HCT116 (cell line): ENCODE data around the gene CCND2. TPM values are rescaled to one million over a fixed set of nuclear protein-coding genes. Genes with fewer than 3 reads are reported as not detected.

Experiments
- ATAC-seq: fragments of 200-7000 bp; cut with Tn5 transposase; 2 replicates; pipeline ENCODE4 v1.9.1; 2020; ENCODE audit warnings: mild to moderate bottlenecking, moderate library complexity
- BruUV-seq: library from RNA; stranded (reverse); fragments of 400-500 nt; replicated peaks from 2 replicates; lab custom pipeline; 2021; lab: Mats Ljungman, UMichigan
- CTCF ChIA-PET: fragments of 300-600 bp; sonication (Branson Sonifier 250); formaldehyde crosslinking; loops from one replicate; lab custom pipeline; 2021; ENCODE audit warnings: antibody characterized with exemption; lab: Charles Lee
- POLR2A ChIA-PET: fragments of 300-600, 350-600 bp; sonication (Branson Sonifier 250); formaldehyde crosslinking; loops from one replicate; lab custom pipeline; 2021; ENCODE audit warnings: antibody characterized with exemption; lab: Charles Lee
- RAD21 ChIA-PET, 2 experiments: fragments of 300-600 bp; sonication (Branson Sonifier 250); formaldehyde crosslinking; loops; one replicate each; lab custom pipeline; 2023; ENCODE audit warnings: low total read pairs in 2 of 2; ENCODE audit not compliant: uncharacterized antibody in 2 of 2, unreplicated experiment in 2 of 2, low non-redundant PET in 1 of 2; lab: Charles Lee
- DNase-seq: peaks from one replicate; pipeline ENCODE4 v3.0.0-alpha.2; 2010; ENCODE audit warnings: low read depth, low spot score
- H2AFZ ChIP-seq: fragments of 200-600 bp; shearing (Covaris generic), sonication (generic); 2 replicates; pipeline ENCODE4 v1.6.1; 2017; ENCODE audit warnings: low read depth, mixed run types, mixed read lengths, antibody characterized with exemption, low read length; ENCODE audit not compliant: poor library complexity, severe bottlenecking
- H3K27ac ChIP-seq: 2 replicates; pipeline ENCODE4 v1.5.1; 2012; ENCODE audit warnings: low read depth, low read length
- H3K27me3 ChIP-seq: fragments of 200-600 bp; sonication (generic); 2 replicates; pipeline ENCODE4 v1.6.1; 2016; ENCODE audit warnings: mixed run types, low read length, mixed read lengths; ENCODE audit not compliant: insufficient read depth
- H3K36me3 ChIP-seq, 2 experiments: fragments of 200-500 bp in 1 of 2; fragments of 200-600 bp in 1 of 2; sonication (Bioruptor generic) in 1 of 2; sonication (generic) in 1 of 2; 2 replicates each; pipeline versions ENCODE4 v1.5.1 to v1.6.1; 2014 to 2016; ENCODE audit warnings: low read length in 2 of 2, inconsistent platforms in 1 of 2, mixed read lengths in 1 of 2, mixed run types in 1 of 2; ENCODE audit not compliant: insufficient read depth in 2 of 2, control insufficient read depth in 1 of 2
- H3K4me1 ChIP-seq, 2 experiments: fragments of 200-600 bp in 1 of 2; sonication (generic) in 1 of 2; 2 replicates each; pipeline versions ENCODE4 v1.5.1 to v1.6.1; 2012 to 2017; ENCODE audit warnings: low read length in 2 of 2, inconsistent platforms in 1 of 2, mild to moderate bottlenecking in 1 of 2, mixed read lengths in 1 of 2, mixed run types in 1 of 2, moderate library complexity in 1 of 2; ENCODE audit not compliant: insufficient read depth in 2 of 2, control insufficient read depth in 1 of 2
- H3K4me2 ChIP-seq: fragments of 200-600 bp; sonication (generic); 2 replicates; pipeline ENCODE4 v1.6.1; 2017; ENCODE audit warnings: mixed run types, low read length, mixed read lengths
- H3K4me3 ChIP-seq, 2 experiments: fragments of 200-600 bp in 1 of 2; sonication (generic) in 1 of 2; replicated peaks in 1 of 2; 2 replicates each; pipeline ENCODE4 v1.5.1; 2011 to 2016; ENCODE audit warnings: low read length in 2 of 2, control low read depth in 1 of 2, low read depth in 1 of 2, mild to moderate bottlenecking in 1 of 2, mixed read lengths in 1 of 2, mixed run types in 1 of 2
- H3K79me2 ChIP-seq: fragments of 200-600 bp; sonication (generic); 2 replicates; pipeline ENCODE4 v1.6.1; 2017; ENCODE audit warnings: mild to moderate bottlenecking, mixed run types, low read length, moderate library complexity, mixed read lengths; ENCODE audit not compliant: insufficient read depth
- H3K9ac ChIP-seq: fragments of 200-600 bp; sonication (generic); 2 replicates; pipeline ENCODE4 v1.6.1; 2016; ENCODE audit warnings: low read length, mixed read lengths
- H3K9me2 ChIP-seq: fragments of 200-600 bp; sonication (generic), shearing (Covaris generic); 2 replicates; pipeline ENCODE4 v1.6.1; 2017; ENCODE audit warnings: mixed run types, mild to moderate bottlenecking, moderate library complexity; ENCODE audit not compliant: insufficient read depth
- H3K9me3 ChIP-seq, 2 experiments: fragments of 200-500 bp in 1 of 2; fragments of 200-600 bp in 1 of 2; sonication (Bioruptor generic) in 1 of 2; sonication (generic) in 1 of 2; 2 replicates each; pipeline ENCODE4 v1.6.1; 2014 to 2017; ENCODE audit warnings: low read length in 2 of 2, mixed read lengths in 2 of 2, inconsistent platforms in 1 of 2, low read depth in 1 of 2, mild to moderate bottlenecking in 1 of 2, mixed run types in 1 of 2, moderate library complexity in 1 of 2; ENCODE audit not compliant: control insufficient read depth in 1 of 2, insufficient read depth in 1 of 2
- H4K20me1 ChIP-seq: fragments of 200-600 bp; sonication (generic), shearing (Covaris generic); 2 replicates; pipeline ENCODE4 v1.6.1; 2017; ENCODE audit warnings: mixed run types, mild to moderate bottlenecking, moderate library complexity; ENCODE audit not compliant: insufficient read depth
- CBX3 ChIP-seq: IDR thresholded peaks from 2 replicates; pipeline ENCODE4 v1.6.1; 2012; ENCODE audit warnings: low read depth
- CEBPB ChIP-seq: IDR thresholded peaks from 2 replicates; pipeline ENCODE4 v1.6.1; 2012; ENCODE audit warnings: low read depth
- FOSL1 ChIP-seq: IDR thresholded peaks from 2 replicates; pipeline ENCODE4 v1.6.1; 2012; ENCODE audit warnings: low read depth
- JUND ChIP-seq: IDR thresholded peaks from 2 replicates; pipeline ENCODE4 v1.6.1; 2012
- POLR2AphosphoS5 ChIP-seq: IDR thresholded peaks from 2 replicates; pipeline ENCODE4 v1.6.1; 2011; ENCODE audit warnings: mild to moderate bottlenecking, low read depth, low read length, moderate library complexity
- SP1 ChIP-seq: IDR thresholded peaks from 2 replicates; pipeline ENCODE4 v1.6.1; 2012; ENCODE audit warnings: low read depth
- SRF ChIP-seq: IDR thresholded peaks from 2 replicates; pipeline ENCODE4 v1.6.1; 2012; ENCODE audit warnings: low read depth
- intact Hi-C: fragments of 100-400 bp; cut with micrococcal nuclease; formaldehyde crosslinking; loops from 2 replicates; pipeline ENCODE4 v1.10.0; 2022
- total RNA-seq: library from RNA; stranded (reverse); gene quantifications from one replicate; pipeline ENCODE4 v1.2.1, GENCODE V29; 2021; ENCODE audit not compliant: unreplicated experiment
- TF ChIP-seq, protein P1 (sequence below): IDR thresholded peaks from 2 replicates; pipeline ENCODE4 v1.6.1; 2012; ENCODE audit warnings: low read depth
- TF ChIP-seq, protein P2 (sequence below): IDR thresholded peaks from 2 replicates; pipeline ENCODE4 v1.6.1; 2011; ENCODE audit warnings: mild to moderate bottlenecking, low read length, moderate library complexity; ENCODE audit not compliant: insufficient replicate concordance; ENCODE audit errors: extremely low read depth
- TF ChIP-seq, protein P3 (sequence below): IDR thresholded peaks from 2 replicates; pipeline ENCODE4 v1.6.1; 2012

CCND2 gene
- total RNA-seq, 1 experiment from 2014 or later, result 1.1 TPM

DNA sequence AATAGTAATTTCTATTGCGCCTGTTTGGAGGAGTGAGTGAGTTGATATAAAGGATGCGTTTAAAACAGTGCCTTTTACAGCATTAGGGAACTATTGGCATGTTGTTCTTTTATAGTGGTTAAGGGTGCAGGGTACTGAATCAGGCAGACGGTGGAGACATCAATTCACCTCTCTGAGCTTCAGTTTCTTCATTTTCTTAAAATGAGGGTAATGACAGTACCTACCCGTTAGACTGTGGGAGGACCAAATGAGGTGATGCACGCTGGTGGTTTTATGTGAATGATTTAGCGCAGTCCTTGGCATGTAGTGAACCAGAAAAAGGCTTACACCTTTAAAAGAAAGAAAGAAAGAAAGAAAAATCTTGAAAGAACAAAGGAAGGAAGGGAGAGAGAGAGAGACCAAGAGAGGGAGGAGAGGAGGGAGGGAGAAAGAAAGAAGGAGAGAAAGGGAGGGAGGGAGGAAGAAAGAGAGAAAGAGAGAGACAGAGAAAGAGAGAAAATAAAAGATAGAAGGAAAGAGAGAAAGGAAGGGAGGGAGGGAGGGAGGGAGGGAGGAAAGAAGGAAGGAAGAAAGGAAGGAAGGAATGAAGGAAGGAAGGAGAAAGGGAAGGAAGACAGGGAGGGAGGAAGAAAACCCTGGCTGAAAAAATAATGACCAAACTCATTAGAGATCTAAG, 22.2 kb upstream of the CCND2 start:
- BruUV-seq, result no TSS peak
- intact Hi-C loops, result no loop called here

More for the DNA sequence above, 22.2 kb upstream of the CCND2 start:
- ATAC-seq, result no peak
- Histone ChIP-seq H3K4me1 (no peaks in the 10 kb centered on the region), H3K4me2 (no peak overlapping the region), H3K79me2 (no peaks in the 10 kb centered on the region), H3K4me3 (no peak overlapping the region), H3K9ac (no peak overlapping the region), H4K20me1 (no peaks in the 10 kb centered on the region), H3K9me2 (no peaks in the 10 kb centered on the region), H3K9me3 (no peaks in the 10 kb centered on the region), H3K27me3 (peaks cover 59% of the 10 kb centered on the region), H3K27ac (no peak overlapping the region), H2AFZ (no peak overlapping the region), H3K36me3 (no peaks in the 10 kb centered on the region)
- CTCF ChIA-PET, result no interaction called here
- POLR2A ChIA-PET, result no interaction called here
- no peak for DNase-seq
- TF ChIP-seq SP1 (no peak), POLR2AphosphoS5 (no peak), CEBPB (no peak), SRF (no peak), JUND (no peak), FOSL1 (no peak), CBX3 (no peak)
- TF ChIP-seq, protein P1, sequence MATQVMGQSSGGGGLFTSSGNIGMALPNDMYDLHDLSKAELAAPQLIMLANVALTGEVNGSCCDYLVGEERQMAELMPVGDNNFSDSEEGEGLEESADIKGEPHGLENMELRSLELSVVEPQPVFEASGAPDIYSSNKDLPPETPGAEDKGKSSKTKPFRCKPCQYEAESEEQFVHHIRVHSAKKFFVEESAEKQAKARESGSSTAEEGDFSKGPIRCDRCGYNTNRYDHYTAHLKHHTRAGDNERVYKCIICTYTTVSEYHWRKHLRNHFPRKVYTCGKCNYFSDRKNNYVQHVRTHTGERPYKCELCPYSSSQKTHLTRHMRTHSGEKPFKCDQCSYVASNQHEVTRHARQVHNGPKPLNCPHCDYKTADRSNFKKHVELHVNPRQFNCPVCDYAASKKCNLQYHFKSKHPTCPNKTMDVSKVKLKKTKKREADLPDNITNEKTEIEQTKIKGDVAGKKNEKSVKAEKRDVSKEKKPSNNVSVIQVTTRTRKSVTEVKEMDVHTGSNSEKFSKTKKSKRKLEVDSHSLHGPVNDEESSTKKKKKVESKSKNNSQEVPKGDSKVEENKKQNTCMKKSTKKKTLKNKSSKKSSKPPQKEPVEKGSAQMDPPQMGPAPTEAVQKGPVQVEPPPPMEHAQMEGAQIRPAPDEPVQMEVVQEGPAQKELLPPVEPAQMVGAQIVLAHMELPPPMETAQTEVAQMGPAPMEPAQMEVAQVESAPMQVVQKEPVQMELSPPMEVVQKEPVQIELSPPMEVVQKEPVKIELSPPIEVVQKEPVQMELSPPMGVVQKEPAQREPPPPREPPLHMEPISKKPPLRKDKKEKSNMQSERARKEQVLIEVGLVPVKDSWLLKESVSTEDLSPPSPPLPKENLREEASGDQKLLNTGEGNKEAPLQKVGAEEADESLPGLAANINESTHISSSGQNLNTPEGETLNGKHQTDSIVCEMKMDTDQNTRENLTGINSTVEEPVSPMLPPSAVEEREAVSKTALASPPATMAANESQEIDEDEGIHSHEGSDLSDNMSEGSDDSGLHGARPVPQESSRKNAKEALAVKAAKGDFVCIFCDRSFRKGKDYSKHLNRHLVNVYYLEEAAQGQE, result no peak
- TF ChIP-seq, protein P2, sequence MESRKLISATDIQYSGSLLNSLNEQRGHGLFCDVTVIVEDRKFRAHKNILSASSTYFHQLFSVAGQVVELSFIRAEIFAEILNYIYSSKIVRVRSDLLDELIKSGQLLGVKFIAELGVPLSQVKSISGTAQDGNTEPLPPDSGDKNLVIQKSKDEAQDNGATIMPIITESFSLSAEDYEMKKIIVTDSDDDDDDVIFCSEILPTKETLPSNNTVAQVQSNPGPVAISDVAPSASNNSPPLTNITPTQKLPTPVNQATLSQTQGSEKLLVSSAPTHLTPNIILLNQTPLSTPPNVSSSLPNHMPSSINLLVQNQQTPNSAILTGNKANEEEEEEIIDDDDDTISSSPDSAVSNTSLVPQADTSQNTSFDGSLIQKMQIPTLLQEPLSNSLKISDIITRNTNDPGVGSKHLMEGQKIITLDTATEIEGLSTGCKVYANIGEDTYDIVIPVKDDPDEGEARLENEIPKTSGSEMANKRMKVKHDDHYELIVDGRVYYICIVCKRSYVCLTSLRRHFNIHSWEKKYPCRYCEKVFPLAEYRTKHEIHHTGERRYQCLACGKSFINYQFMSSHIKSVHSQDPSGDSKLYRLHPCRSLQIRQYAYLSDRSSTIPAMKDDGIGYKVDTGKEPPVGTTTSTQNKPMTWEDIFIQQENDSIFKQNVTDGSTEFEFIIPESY, result no peak
- TF ChIP-seq, protein P3, sequence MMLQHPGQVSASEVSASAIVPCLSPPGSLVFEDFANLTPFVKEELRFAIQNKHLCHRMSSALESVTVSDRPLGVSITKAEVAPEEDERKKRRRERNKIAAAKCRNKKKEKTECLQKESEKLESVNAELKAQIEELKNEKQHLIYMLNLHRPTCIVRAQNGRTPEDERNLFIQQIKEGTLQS, result no peak
- RAD21 ChIA-PET, result no interaction called here
